ENCODE results near the gene RNU6-1.

Gene RNU6-1

GRCh38 chr15:67820992-67821783 lies 18.7 kb downstream of the RNU6-1 start:
- no peak for DNase-seq (ENCODE audit: low spot score)

GRCh38 chr15:67820122-67820991 lies 19.5 kb downstream of the RNU6-1 start:
- no peak for DNase-seq (ENCODE audit: low spot score)

- no peak for DNase-seq (ENCODE audit: low spot score)
These were observed 20.2 kb downstream of the RNU6-1 start for GRCh38 chr15:67819636-67820035.

GRCh38 chr15:67818464-67818863 lies 21.4 kb downstream of the RNU6-1 start:
- DNase-seq (ENCODE audit: low spot score): no peak

- no peak for DNase-seq (ENCODE audit: low spot score)
These were observed 23.2 kb downstream of the RNU6-1 start for GRCh38 chr15:67816668-67817067.

GRCh38 chr15:67815036-67815592 lies 24.7 kb downstream of the RNU6-1 start:
- no peak for DNase-seq (ENCODE audit: low spot score)

GRCh38 chr15:67813104-67813634 lies 26.7 kb downstream of the RNU6-1 start:
- DNase-seq (ENCODE audit: low spot score): no peak

GRCh38 chr15:67812241-67812644 lies 27.6 kb downstream of the RNU6-1 start:
- no peak for DNase-seq (ENCODE audit: low spot score)

GRCh38 chr15:67809866-67810265 lies 30.0 kb downstream of the RNU6-1 start:
- DNase-seq (ENCODE audit: low spot score): no peak

GRCh38 chr15:67809441-67809840 lies 30.4 kb downstream of the RNU6-1 start:
- no peak for DNase-seq (ENCODE audit: low spot score)

- no peak for DNase-seq (ENCODE audit: low spot score)
These were observed 31.0 kb downstream of the RNU6-1 start for GRCh38 chr15:67808821-67809220.

GRCh38 chr15:67807836-67808235 lies 32.0 kb downstream of the RNU6-1 start:
- DNase-seq (ENCODE audit: low spot score): no peak

- no peak for DNase-seq (ENCODE audit: low spot score)
These were observed 32.7 kb downstream of the RNU6-1 start for GRCh38 chr15:67807141-67807540.

GRCh38 chr15:67806536-67806935 lies 33.3 kb downstream of the RNU6-1 start:
- DNase-seq (ENCODE audit: low spot score): no peak

GRCh38 chr15:67805666-67806516 lies 34.0 kb downstream of the RNU6-1 start:
- no peak for DNase-seq (ENCODE audit: low spot score)

- no peak for DNase-seq (ENCODE audit: low spot score)
These were observed 34.7 kb downstream of the RNU6-1 start for GRCh38 chr15:67805008-67805665.

GRCh38 chr15:67803996-67804843 lies 35.6 kb downstream of the RNU6-1 start:
- DNase-seq (ENCODE audit: low spot score): peak; percentile 6

GRCh38 chr15:67803299-67803698 lies 36.5 kb downstream of the RNU6-1 start:
- DNase-seq (ENCODE audit: low spot score): no peak

GRCh38 chr15:67801926-67802914 lies 37.6 kb downstream of the RNU6-1 start:
- DNase-seq (ENCODE audit: low spot score): no peak
